IMR-90 (cell line): ENCODE results near the gene OPRM1.

Experiments used
- MAFK ChIP-seq: IDR thresholded peaks from 2 replicates; pipeline ENCODE4 v1.6.1; 2012; ENCODE audit warnings: low read depth, low read length, improper control_type of control experiment
- POLR2A ChIP-seq: IDR thresholded peaks from 2 replicates; pipeline ENCODE4 v1.6.1; 2012; ENCODE audit warnings: mild to moderate bottlenecking, low read depth, low read length
- RAD21 ChIP-seq: IDR thresholded peaks from 2 replicates; pipeline ENCODE4 v1.6.1; 2012; ENCODE audit warnings: low read length, improper control_type of control experiment
- RFX5 ChIP-seq: IDR thresholded peaks from 2 replicates; pipeline ENCODE4 v1.8.0; 2012; ENCODE audit warnings: low read depth, mild to moderate bottlenecking, low read length, moderate library complexity
- SMC3 ChIP-seq: fragments of 150-350 bp; IDR thresholded peaks from 2 replicates; pipeline ENCODE4 v1.6.1; 2016; ENCODE audit warnings: low read depth, mild to moderate bottlenecking, antibody characterized with exemption, low read length, moderate library complexity
- USF2 ChIP-seq: fragments of 150-350 bp; IDR thresholded peaks from 2 replicates; pipeline ENCODE4 v1.6.1; 2017; ENCODE audit warnings: mild to moderate bottlenecking, antibody characterized with exemption, low read length, low read depth
- TF ChIP-seq, protein P1 (sequence below): conservative IDR thresholded peaks from 2 replicates; pipeline ENCODE4 v1.5.1; 2012; ENCODE audit warnings: mild to moderate bottlenecking, low read depth, low read length, improper control_type of control experiment

- no peak for TF ChIP-seq POLR2A
- TF ChIP-seq, protein P1, sequence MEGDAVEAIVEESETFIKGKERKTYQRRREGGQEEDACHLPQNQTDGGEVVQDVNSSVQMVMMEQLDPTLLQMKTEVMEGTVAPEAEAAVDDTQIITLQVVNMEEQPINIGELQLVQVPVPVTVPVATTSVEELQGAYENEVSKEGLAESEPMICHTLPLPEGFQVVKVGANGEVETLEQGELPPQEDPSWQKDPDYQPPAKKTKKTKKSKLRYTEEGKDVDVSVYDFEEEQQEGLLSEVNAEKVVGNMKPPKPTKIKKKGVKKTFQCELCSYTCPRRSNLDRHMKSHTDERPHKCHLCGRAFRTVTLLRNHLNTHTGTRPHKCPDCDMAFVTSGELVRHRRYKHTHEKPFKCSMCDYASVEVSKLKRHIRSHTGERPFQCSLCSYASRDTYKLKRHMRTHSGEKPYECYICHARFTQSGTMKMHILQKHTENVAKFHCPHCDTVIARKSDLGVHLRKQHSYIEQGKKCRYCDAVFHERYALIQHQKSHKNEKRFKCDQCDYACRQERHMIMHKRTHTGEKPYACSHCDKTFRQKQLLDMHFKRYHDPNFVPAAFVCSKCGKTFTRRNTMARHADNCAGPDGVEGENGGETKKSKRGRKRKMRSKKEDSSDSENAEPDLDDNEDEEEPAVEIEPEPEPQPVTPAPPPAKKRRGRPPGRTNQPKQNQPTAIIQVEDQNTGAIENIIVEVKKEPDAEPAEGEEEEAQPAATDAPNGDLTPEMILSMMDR = no peak
- no peak for TF ChIP-seq RFX5
- TF ChIP-seq RAD21 = no peak
- no peak for TF ChIP-seq SMC3
- TF ChIP-seq MAFK = no peak
- no peak for TF ChIP-seq USF2
Observed at GRCh38 chr6:153994004-153994403, 45.0 kb upstream of the OPRM1 start.
